Vagina (tissue), 2 donors: ENCODE data around the gene SLC5A6.

Source experiments
- CTCF ChIP-seq, 3 experiments: fragments of 450-650 bp in 2 of 3; fragments of 200-600 bp in 1 of 3; sonication (generic) in 1 of 3; IDR thresholded peaks; one replicate each; pipeline ENCODE4 v1.5.1; 2017 to 2019; ENCODE audit warnings: antibody characterized with exemption in 3 of 3, mild to moderate bottlenecking in 2 of 3, moderate library complexity in 2 of 3
- POLR2AphosphoS5 ChIP-seq, 2 donors: sonication (generic); formaldehyde crosslinking; IDR thresholded peaks; one replicate each; pipeline ENCODE4 v1.9.0; 2017; ENCODE audit warnings: antibody characterized with exemption in 2 of 2, mild to moderate bottlenecking in 2 of 2, low read depth in 1 of 2; ENCODE audit not compliant: insufficient read depth in 1 of 2

- TF ChIP-seq CTCF (IDR thresholded peaks at IDR 0.05), result no peak
- no peak for TF ChIP-seq POLR2AphosphoS5 (IDR thresholded peaks at IDR 0.05; ENCODE audit: insufficient read depth in 1 of 2, low read depth in 1 of 2)
These were observed 25.3 kb downstream of the SLC5A6 start for GRCh38 chr2:27186613-27187345.
